GM19023 (cell line): Measurements from ENCODE around the gene RUNX3.

Experiments
- ATAC-seq: cut with Tn5 transposase; IDR thresholded peaks from one replicate; pipeline ENCODE4 v1.9.1; 2021; ENCODE audit warnings: mild to moderate bottlenecking, moderate library complexity; ENCODE audit not compliant: unreplicated experiment

The RUNX3 gene

DNA sequence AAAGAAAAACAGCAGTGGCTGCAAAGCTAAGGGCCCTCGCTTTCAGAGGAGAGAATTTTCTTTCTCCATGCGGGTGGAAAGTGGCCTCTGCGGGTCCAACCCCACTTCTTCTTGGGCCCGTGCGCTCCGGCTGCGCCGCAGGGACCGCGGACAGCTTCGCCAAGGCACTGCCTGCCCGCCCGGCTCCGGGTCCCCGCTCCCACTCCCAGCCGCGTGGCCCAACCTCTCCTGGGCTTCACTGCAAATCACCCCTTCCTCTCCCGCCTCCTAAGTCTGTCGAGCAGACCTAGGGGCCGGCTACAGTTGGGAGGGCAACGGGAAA, 1.0 kb upstream of the RUNX3 start:
- ATAC-seq, result no peak

GRCh38 chr1:24929398-24930259, 447 bp downstream of the RUNX3 start:
- peak; percentile 24 for ATAC-seq

DNA sequence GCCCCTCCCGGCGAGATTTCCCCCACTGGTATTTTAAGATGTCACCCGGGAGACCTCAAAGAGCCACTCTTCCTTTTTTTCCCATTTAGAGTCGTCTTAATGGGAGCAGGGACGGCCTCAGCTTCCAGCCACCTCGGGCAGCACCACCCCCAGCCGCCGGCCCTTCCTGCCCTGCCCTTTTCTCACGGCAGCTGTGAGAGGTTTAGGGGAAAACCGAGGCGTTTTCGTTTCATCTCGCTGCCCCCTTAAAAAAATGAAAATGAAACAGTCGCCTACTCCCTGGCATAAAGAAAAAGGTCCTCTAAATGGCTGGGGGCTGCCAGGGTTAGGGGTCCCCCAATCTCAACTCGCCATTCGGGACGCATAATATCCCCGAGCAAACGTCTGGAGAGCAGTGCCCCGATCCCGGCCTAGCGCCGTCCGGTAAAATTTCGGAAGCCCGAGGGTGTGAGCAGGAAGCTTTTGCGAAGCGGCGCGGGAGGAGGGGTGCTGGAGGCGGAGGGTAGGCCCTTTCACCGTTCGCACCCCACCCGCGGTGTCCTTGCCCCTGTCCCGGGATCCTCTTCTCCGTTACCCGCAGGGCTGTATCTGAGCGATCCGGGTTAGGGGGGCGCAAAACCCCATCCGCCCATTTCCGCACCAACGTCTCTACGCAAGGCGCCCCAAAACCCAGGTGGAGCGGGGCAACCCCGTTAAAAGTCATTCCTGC, 1.2 kb downstream of the RUNX3 start:
- ATAC-seq, result no peak

DNA sequence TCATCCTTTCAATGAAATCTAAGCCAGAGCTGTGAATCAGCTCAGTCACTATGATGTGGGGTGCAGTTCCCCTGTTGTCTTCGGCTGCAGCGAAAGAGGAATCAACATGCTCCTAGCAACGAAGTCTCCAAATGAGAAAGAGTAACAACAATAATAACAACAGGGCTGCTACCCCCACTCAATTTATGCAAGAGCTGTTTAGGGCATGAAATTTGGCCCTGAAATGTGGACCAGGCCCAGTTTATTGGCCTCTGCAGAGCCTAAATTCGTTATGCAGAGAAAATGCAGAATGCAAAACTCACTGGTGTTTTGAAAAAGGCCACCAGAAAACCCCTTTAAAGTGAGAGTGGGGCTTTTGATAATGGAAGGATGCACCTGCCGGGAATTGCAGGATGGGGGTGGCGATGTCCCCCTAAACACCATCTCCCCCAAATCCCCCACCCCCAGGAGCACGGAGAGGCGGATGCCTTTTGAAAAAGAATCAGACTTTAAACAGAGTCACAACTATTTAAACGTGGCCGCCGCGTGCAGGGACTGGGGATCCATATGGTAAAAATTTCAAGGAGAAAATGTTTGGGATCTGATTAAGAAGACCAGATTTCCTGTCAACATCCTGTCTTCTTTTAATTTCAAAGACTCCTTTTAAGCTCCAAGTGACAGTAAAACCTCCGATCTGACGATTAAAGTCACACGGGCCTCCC, 1.9 kb downstream of the RUNX3 start:
- ATAC-seq, result no peak

GRCh38 chr1:24927473-24927872, 2.6 kb downstream of the RUNX3 start:
- ATAC-seq, result no peak

GRCh38 chr1:24926563-24927249, 3.4 kb downstream of the RUNX3 start:
- no peak for ATAC-seq

- ATAC-seq, result no peak
Observed at GRCh38 chr1:24925963-24926362, 4.1 kb downstream of the RUNX3 start.

DNA sequence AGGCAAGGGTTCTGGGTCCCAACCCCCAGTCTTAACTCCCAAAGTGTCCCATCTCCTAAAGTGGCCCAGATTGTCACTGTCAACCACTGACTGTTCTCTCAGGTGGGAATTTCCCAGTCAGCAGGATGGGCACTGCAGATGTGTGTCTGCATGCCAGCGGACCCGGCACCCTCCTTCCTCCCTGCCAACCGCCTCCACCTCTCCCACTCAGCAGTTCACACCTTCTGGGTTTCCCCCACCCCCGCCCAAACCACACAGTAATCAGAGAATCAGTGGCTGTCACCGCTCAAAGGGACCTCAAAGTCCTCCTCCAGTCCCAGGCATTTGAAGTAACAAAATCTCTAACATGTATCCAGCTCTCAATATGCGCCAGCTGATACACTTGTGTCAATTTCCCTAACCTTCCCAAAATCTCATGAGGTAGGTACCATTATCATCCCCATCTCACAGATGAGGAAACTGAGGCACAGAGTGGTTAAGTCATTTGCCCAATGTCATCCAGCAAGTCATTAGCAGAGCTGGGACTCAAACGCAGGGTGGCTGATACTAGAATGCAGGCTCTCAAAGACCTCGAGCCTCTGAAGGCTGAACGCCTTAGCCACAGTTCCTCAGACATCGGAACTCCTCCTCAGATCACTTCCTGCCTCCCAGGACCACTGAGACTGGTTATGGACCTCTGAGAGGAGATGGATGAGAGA, 4.8 kb downstream of the RUNX3 start:
- no peak for ATAC-seq

DNA sequence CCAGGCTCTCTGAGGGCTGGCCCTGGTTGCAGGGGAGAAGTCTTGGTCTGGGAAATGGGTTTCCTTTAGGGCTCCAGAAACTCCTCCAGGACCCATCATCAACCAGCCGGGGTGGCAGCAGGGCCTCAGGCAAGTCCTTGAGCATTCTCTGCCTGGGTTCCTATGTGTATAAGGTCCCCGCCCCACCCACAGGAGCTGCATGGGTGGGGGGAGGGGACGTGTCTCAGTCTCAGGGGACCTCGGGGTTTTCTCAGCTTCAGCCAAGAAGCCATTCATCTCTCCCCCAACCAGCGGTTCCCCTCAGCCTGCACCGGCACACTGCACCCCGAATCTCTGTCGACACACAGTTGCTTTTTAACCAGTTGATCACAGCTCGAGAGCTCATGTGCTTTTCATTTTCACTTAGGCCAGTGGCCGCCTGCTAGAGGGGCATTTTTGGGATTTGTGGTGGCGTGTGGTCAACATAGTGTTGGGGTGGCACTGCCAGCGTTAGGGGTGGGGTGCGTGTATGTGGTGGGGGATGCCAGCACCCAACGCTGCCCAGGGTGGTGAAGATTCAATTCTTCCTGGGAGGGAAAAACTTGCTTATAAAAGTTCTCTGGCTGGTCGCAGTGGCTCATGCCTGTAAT, 6.5 kb downstream of the RUNX3 start:
- no peak for ATAC-seq

DNA sequence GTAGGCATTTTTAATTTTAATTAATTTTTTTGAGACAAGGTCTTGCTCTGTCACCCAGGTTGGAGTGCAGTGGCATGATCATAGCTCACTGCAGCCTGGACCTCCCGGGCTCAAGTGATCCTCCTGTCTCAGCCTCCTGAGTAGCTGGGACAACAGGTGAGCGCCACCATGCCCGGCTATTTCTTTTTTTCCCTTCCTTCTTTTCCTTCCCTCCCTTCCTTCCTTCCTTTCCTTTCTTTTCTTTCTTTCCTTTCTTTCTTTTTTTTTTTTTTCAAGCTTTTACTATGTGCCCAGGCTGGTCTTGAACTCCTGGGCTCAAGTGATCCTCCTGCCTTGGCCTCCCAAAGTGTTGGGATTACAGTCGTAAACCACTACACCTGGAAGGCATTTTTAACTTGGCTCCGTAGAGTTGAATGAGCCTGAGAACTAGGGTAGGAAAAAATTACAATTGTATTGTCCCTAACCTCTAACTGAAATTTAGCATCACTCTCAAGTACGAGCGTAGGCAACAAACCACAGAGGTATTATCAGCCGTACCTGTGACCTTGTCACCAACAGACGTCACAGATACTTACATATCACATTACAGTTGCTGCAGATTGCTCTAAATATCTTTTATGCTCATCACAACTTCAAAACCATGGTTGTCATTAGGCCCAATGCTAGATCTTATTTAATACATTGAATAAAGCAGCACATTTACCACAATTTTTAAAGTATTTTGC, 8.0 kb downstream of the RUNX3 start:
- ATAC-seq, result no peak

DNA sequence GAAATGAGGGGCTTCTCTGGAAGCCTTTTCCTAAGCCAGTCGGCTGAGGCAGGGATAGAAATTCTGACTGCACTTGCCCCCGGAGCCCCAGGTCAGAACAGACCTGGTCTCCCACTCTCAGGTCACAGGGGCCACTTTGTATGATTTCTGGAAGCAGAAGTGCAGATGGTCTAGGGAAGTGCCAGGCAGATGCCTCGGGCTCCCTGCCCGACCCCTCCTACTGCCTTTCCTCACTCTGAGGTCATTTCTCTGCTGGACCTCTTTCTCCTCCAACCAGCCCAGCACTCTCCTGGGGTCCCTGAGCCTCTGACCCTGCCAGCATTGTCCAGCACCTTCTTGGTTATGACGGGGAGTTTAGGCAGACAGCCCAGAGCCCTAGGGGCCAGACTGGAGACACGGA, 8.7 kb downstream of the RUNX3 start:
- ATAC-seq, result no peak

DNA sequence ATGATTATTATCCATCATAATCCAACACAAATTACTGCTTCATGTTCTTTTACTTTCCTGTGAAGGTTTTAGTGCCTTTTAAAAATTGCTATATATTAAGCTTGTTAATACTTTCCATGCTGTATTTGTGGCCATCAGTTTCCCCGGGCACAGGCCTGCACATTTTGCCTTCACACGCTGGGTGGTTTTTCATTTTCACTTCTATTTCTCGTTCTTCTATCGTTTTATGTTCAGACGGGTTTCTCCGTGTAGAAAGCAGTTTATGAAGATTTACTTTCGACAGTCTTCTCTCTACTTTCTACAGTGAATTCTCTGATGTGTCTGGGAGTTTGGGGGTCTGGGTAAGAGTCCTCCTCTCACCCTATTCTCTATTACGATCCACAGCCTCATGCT, 9.5 kb downstream of the RUNX3 start:
- no peak for ATAC-seq

- ATAC-seq, result no peak
Observed at GRCh38 chr1:24919791-24920532, 10.1 kb downstream of the RUNX3 start.

GRCh38 chr1:24918995-24919605, 11.0 kb downstream of the RUNX3 start:
- ATAC-seq, result no peak

- no peak for ATAC-seq
Observed at GRCh38 chr1:24918370-24918769, 11.7 kb downstream of the RUNX3 start.

DNA sequence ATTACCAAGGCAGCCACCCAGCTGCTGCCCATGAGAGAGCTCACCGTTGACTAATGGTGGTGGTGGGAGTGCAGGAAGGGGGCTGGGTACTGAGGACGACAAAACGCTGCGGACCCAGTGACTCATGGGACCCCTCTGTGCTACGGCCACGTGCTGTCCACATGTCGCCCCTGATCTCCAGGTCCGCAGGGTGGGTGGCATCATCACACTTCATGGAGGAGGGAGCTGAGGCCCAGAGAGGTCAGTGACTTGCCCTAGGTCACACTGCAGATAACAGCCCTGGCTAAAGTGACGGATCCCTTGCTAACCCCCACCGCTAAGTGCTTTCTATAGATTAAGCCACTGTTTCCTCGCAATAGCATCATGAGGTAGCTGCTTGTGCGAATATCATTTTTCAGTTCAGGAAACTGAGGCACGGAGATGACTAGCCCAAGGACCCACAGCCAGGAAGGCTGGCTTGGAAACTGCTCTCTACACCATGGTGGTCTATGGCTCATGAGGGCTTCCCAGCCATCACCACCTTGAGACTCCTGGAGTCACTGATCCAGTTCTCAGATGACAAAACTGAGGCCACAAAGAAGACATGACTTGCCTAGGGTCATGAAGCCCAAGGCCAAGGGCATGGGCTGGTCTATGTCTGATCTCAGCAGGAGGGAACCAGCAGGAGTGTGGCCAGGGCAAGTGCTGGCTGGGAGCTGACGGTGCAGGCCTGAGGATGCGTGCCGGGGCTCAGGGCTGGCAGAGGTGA, 12.6 kb downstream of the RUNX3 start:
- no peak for ATAC-seq

GRCh38 chr1:24915816-24916602, 14.1 kb downstream of the RUNX3 start:
- no peak for ATAC-seq
